Natural killer cell (primary cell): ENCODE data around the gene KRTAP22-1. TPM values are rescaled to one million over a fixed set of nuclear protein-coding genes. Genes with fewer than 3 reads are reported as not detected.

Experiments
- ATAC-seq, 3 donors: fragments of 150-1000 bp in 2 of 3; fragments of 200-7000 bp in 1 of 3; cut with Tn5 transposase; 1 replicate in 1 of 3; 2 replicates in 2 of 3; pipeline ENCODE4 v1.10.0; 2021; ENCODE audit warnings: mild to moderate bottlenecking in 2 of 3, moderate library complexity in 2 of 3
- DNase-seq, 2 donors: peaks; one replicate each; pipeline versions ENCODE4 v3.0.0 to v3.0.0-alpha.2; 2013 to 2021; ENCODE audit warnings: mixed read lengths in 1 of 2
- H3K27ac ChIP-seq: one replicate; pipeline ENCODE4 v1.5.1; 2013; ENCODE audit warnings: mild to moderate bottlenecking, low read length
- H3K27me3 ChIP-seq: one replicate; pipeline ENCODE4 v1.6.1; 2013; ENCODE audit warnings: low read length; ENCODE audit not compliant: control insufficient read depth, insufficient read depth
- H3K36me3 ChIP-seq: one replicate; pipeline ENCODE4 v1.6.1; 2013; ENCODE audit warnings: low read length; ENCODE audit not compliant: control insufficient read depth, insufficient read depth
- H3K4me1 ChIP-seq: one replicate; pipeline ENCODE4 v1.6.1; 2013; ENCODE audit warnings: low read length; ENCODE audit not compliant: control insufficient read depth, insufficient read depth
- H3K4me3 ChIP-seq: one replicate; pipeline ENCODE4 v1.5.1; 2013; ENCODE audit warnings: low read length
- H3K9me3 ChIP-seq: one replicate; pipeline ENCODE4 v1.6.1; 2013; ENCODE audit warnings: low read length; ENCODE audit not compliant: control insufficient read depth, insufficient read depth
- H3K27ac Mint-ChIP-seq, 2 donors: one replicate each; pipeline ENCODE4 v1.8.0; 2022; ENCODE audit warnings: mild to moderate bottlenecking in 2 of 2, mixed read lengths in 2 of 2, moderate library complexity in 1 of 2
- H3K27me3 Mint-ChIP-seq, 2 donors: one replicate each; pipeline ENCODE4 v1.8.0; 2022; ENCODE audit warnings: low read depth in 2 of 2, mixed read lengths in 2 of 2
- H3K36me3 Mint-ChIP-seq: one replicate; pipeline ENCODE4 v1.8.0; 2022; ENCODE audit warnings: mixed read lengths
- H3K4me1 Mint-ChIP-seq, 2 donors: one replicate each; pipeline ENCODE4 v1.8.0; 2022; ENCODE audit warnings: mixed read lengths in 2 of 2
- H3K4me3 Mint-ChIP-seq: one replicate; pipeline ENCODE4 v1.8.0; 2022; ENCODE audit warnings: mild to moderate bottlenecking, moderate library complexity, mixed read lengths
- H3K9me3 Mint-ChIP-seq, 2 donors: one replicate each; pipeline ENCODE4 v1.8.0; 2022; ENCODE audit warnings: mixed read lengths in 2 of 2
- WGBS: methylation state at CpG from one replicate; pipeline ENCODE4 v1.1.7; 2013; ENCODE audit warnings: missing lambda C conversion rate; ENCODE audit not compliant: insufficient coverage; 5-methylcytosine and 5-hydroxymethylcytosine counted together
- intact Hi-C: fragments of 100-400 bp; cut with micrococcal nuclease; formaldehyde crosslinking; loops from one replicate; pipeline ENCODE4 v1.14.2; 2022
- total RNA-seq, 4 donors: library from RNA; stranded (reverse); fragments of 120-200 nt in 1 of 4; gene quantifications; one replicate each; pipeline versions ENCODE4 v1.2.3 to v1.2.4, GENCODE V29; 2013 to 2022
- TF ChIP-seq, protein P1 (sequence below): fragments of 200-600 bp; IDR thresholded peaks from one replicate; pipeline ENCODE4 v1.8.0; 2022; ENCODE audit warnings: antibody characterized with exemption

The KRTAP22-1 gene
- total RNA-seq, 3 donors from 2014 or later (not counting 1 experiment from before 2014, with no cell fraction given) = not detected

DNA sequence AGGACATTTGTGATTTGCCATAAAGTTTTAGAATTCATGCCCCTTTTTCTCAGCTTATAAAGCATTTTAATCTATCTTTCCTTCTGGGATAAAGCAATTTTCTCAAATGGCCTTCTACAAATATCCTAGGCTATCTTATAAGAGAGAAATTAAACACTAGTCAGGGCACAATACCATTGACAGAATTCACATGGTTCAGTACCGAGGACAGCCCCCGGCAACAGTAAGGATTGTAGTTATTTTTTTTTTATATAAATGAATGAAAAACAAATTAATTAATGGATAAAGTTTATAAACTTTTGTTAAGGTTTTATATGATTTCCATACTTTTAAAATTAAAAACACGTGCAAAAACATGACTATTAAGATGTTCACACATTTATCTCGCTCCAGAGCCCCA, 27.2 kb downstream of the KRTAP22-1 start:
- Histone ChIP-seq H3K9me3 (peaks cover 16% of the 10 kb centered on the region), H3K36me3 (no peaks in the 10 kb centered on the region), H3K27ac (no peak overlapping the region), H3K27me3 (no peaks in the 10 kb centered on the region), H3K4me3 (no peak overlapping the region), H3K4me1 (no peaks in the 10 kb centered on the region)
- Mint-ChIP-seq H3K27me3 (no peaks in the 10 kb centered on the region), H3K4me1 (no peaks in the 10 kb centered on the region), H3K9me3 (peaks cover 10 to 13% of the 10 kb centered on the region in 2 donors), H3K36me3 (peaks cover 9% of the 10 kb centered on the region), H3K27ac (no peak overlapping the region), H3K4me3 (no peak overlapping the region)
- ATAC-seq (no peak), DNase-seq (no peak)
- intact Hi-C loops = no loop called here
- 71% methylated on average over 1 of the region's 4 CpGs for WGBS
- TF ChIP-seq, protein P1, sequence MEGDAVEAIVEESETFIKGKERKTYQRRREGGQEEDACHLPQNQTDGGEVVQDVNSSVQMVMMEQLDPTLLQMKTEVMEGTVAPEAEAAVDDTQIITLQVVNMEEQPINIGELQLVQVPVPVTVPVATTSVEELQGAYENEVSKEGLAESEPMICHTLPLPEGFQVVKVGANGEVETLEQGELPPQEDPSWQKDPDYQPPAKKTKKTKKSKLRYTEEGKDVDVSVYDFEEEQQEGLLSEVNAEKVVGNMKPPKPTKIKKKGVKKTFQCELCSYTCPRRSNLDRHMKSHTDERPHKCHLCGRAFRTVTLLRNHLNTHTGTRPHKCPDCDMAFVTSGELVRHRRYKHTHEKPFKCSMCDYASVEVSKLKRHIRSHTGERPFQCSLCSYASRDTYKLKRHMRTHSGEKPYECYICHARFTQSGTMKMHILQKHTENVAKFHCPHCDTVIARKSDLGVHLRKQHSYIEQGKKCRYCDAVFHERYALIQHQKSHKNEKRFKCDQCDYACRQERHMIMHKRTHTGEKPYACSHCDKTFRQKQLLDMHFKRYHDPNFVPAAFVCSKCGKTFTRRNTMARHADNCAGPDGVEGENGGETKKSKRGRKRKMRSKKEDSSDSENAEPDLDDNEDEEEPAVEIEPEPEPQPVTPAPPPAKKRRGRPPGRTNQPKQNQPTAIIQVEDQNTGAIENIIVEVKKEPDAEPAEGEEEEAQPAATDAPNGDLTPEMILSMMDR = no peak

DNA sequence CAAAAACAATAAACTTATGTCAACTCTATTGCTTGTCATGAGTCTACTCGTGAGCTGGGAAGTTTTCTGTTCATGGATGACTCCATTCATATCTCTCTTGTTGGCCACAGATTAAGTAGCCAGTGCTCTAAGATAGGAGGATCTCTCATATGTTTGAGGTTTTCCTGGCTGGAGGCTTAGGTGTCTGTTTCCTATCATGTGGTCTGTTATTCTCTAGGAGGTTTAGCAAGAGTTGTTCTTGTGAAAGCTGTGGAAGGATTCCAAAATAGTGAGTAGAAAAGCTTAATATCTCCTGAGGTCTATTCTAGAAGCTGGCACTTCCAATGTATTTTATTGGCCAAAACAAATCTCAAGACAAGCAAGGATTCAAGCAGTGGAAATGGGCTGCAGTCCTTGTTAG, 28.3 kb downstream of the KRTAP22-1 start:
- no peaks in the 10 kb centered on the region for H3K4me1 Mint-ChIP-seq
- ATAC-seq (no peak), DNase-seq (no peak)
- Histone ChIP-seq H3K4me3 (no peak overlapping the region), H3K27me3 (no peaks in the 10 kb centered on the region), H3K27ac (no peak overlapping the region), H3K9me3 (peaks cover 10% of the 10 kb centered on the region), H3K36me3 (no peaks in the 10 kb centered on the region), H3K4me1 (no peaks in the 10 kb centered on the region)
- peaks cover 10 to 13% of the 10 kb centered on the region in 2 donors for H3K9me3 Mint-ChIP-seq
- no peak overlapping the region for H3K27ac Mint-ChIP-seq
- 88% methylated on average over 1 of the region's 1 CpG for WGBS
- intact Hi-C loops = no loop called here
- H3K4me3 Mint-ChIP-seq = no peak overlapping the region
- peaks cover 9% of the 10 kb centered on the region for H3K36me3 Mint-ChIP-seq
- TF ChIP-seq, protein P1 = no peak
- no peaks in the 10 kb centered on the region for H3K27me3 Mint-ChIP-seq

DNA sequence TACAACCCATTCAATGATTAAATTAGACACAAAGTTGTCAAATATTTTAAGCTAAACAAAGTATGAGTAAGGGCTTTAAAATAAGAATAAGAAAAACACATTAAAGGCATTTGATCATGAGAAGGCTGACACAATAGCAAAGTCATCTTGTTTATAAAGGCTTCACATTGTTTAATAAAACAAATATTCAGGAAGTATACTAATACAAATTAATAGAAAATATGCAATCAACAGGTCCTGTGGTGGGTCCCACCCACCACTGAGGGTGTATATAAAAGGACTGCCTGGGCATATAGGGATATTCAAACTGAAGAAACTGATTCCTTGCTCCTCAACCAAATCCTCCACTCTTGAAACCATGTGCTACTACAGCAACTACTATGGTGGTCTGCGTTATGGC, 34.0 kb downstream of the KRTAP22-1 start, which contains the start of gene KRTAP20-2:
Gene KRTAP20-2, plus strand, starts transcription at position 301 of the 400 bp plus-strand sequence. Its CDS starts 58 bp downstream, at position 359.
- H3K27ac ChIP-seq = no peak within 1 kb of the TSS
- TF ChIP-seq, protein P1 = no peak
- Mint-ChIP-seq H3K36me3 (no peaks in the 10 kb centered on the region), H3K27me3 (no peaks in the 10 kb centered on the region), H3K4me1 (no peaks in the 10 kb centered on the region), H3K4me3 (no peak within 1 kb of the TSS), H3K27ac (no peak within 1 kb of the TSS), H3K9me3 (peaks cover 13 to 17% of the 10 kb centered on the region in 2 donors)
- H3K4me3 ChIP-seq = no peak within 1 kb of the TSS
- no peaks in the 10 kb centered on the region for H3K9me3 ChIP-seq
- no peak for ATAC-seq
- intact Hi-C loops = no loop called here
- DNase-seq = no peak
- H3K4me1 ChIP-seq = no peaks in the 10 kb centered on the region
- 100% methylated on average over 1 of the region's 1 CpG for WGBS
- no peaks in the 10 kb centered on the region for H3K27me3 ChIP-seq
- H3K36me3 ChIP-seq = no peaks in the 10 kb centered on the region

DNA sequence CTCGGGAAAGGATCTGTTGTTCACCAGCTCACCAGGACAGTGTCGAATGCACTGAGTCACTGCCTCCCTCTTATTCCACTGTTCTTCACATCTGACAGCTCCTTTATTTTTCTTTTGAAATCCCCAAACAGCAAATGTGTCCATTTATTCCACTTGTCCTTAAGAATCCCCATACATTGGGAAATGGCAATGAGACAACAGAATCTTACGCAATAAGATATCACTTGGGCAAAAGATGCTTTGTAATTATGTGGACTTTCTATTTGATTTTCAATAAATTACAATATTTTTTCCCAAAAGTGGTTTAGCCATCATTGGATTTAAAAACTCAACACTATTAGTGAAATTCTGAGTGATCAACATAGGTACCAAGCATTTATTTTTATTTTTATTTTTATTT, 37.8 kb downstream of the KRTAP22-1 start:
- Histone ChIP-seq H3K36me3 (no peaks in the 10 kb centered on the region), H3K27ac (no peak overlapping the region), H3K27me3 (no peaks in the 10 kb centered on the region), H3K4me3 (no peak overlapping the region), H3K4me1 (no peaks in the 10 kb centered on the region), H3K9me3 (no peaks in the 10 kb centered on the region)
- H3K27ac Mint-ChIP-seq = no peak overlapping the region
- H3K4me1 Mint-ChIP-seq = no peaks in the 10 kb centered on the region
- H3K36me3 Mint-ChIP-seq = no peaks in the 10 kb centered on the region
- DNase-seq (no peak), ATAC-seq (no peak)
- H3K27me3 Mint-ChIP-seq = no peaks in the 10 kb centered on the region
- H3K4me3 Mint-ChIP-seq = no peak overlapping the region
- H3K9me3 Mint-ChIP-seq = peaks cover 13 to 15% of the 10 kb centered on the region in 2 donors
- WGBS = 84% methylated on average over 2 of the region's 3 CpGs
- TF ChIP-seq, protein P1 = no peak
- intact Hi-C loops = no loop called here
